Fibroblast of the conjunctiva (primary cell): ENCODE measurements around the gene EIF4G1.

ENCODE experiments used
- DNase-seq: peaks from one replicate; pipeline ENCODE4 v3.0.0-alpha.2; 2010; ENCODE audit warnings: low read depth

Gene EIF4G1

GRCh38 chr3:184352149-184352785, 37.9 kb downstream of the EIF4G1 start:
- no peak for DNase-seq

GRCh38 chr3:184352897-184353545, 38.6 kb downstream of the EIF4G1 start:
- DNase-seq = no peak

GRCh38 chr3:184353546-184353941, 39.1 kb downstream of the EIF4G1 start:
- DNase-seq = no peak

GRCh38 chr3:184354121-184354728, 39.8 kb downstream of the EIF4G1 start:
- no peak for DNase-seq

GRCh38 chr3:184354754-184355153, 40.3 kb downstream of the EIF4G1 start:
- DNase-seq = no peak

- no peak for DNase-seq
These were observed 41.0 kb downstream of the EIF4G1 start for GRCh38 chr3:184355261-184356040.

GRCh38 chr3:184357248-184358123, 43.1 kb downstream of the EIF4G1 start:
- no peak for DNase-seq

GRCh38 chr3:184358124-184358767, 43.8 kb downstream of the EIF4G1 start:
- DNase-seq = no peak

- no peak for DNase-seq
These were observed 44.5 kb downstream of the EIF4G1 start for GRCh38 chr3:184358921-184359350.

- no peak for DNase-seq
These were observed 45.2 kb downstream of the EIF4G1 start for GRCh38 chr3:184359610-184360009.

- no peak for DNase-seq
These were observed 45.9 kb downstream of the EIF4G1 start for GRCh38 chr3:184360070-184360928.

GRCh38 chr3:184360929-184361531, 46.6 kb downstream of the EIF4G1 start:
- no peak for DNase-seq

GRCh38 chr3:184361532-184361931, 47.1 kb downstream of the EIF4G1 start, which contains the start of the genes CLCN2 and POLR2H:
Gene CLCN2, minus strand, starts transcription at chr3:184361605. Its CDS starts 126 bp downstream, at chr3:184361479.
Gene POLR2H, plus strand, starts transcription at chr3:184361710. Its CDS starts 1,783 bp downstream, at chr3:184363493.
- DNase-seq = no peak

GRCh38 chr3:184361932-184362667, 47.7 kb downstream of the EIF4G1 start:
- DNase-seq = no peak

- DNase-seq = peak; percentile 98
These were observed 48.5 kb downstream of the EIF4G1 start for GRCh38 chr3:184362668-184363546.

GRCh38 chr3:184366619-184367289, 52.3 kb downstream of the EIF4G1 start:
- DNase-seq = peak; percentile 87

GRCh38 chr3:184368116-184368515, 53.7 kb downstream of the EIF4G1 start:
- DNase-seq = no peak
